CD8-positive, alpha-beta memory T cell (primary cell): Measurements from ENCODE around the gene CLASP1. TPM values are rescaled to one million over a fixed set of nuclear protein-coding genes. Genes with fewer than 3 reads are reported as not detected.

ENCODE experiments used
- CTCF ChIA-PET: fragments of 350-600 bp; sonication (Branson Sonifier 250); formaldehyde crosslinking; loops from one replicate; lab custom pipeline; 2021; ENCODE audit warnings: antibody characterized with exemption; lab: Charles Lee
- POLR2A ChIA-PET: fragments of 350-600 bp; sonication (Branson Sonifier 250); formaldehyde crosslinking; loops from one replicate; lab custom pipeline; 2021; ENCODE audit warnings: antibody characterized with exemption; lab: Charles Lee
- DNase-seq, 5 donors: peaks; one replicate each; pipeline versions ENCODE4 v3.0.0 to v3.0.0-alpha.2; 2020 to 2022; ENCODE audit warnings: mixed read lengths in 1 of 5
- H3K27ac ChIP-seq: one replicate; pipeline ENCODE4 v1.7.0; 2013; ENCODE audit warnings: low read depth, mild to moderate bottlenecking, low read length, moderate library complexity
- H3K27me3 ChIP-seq: 2 replicates; pipeline ENCODE4 v1.7.0; 2013; ENCODE audit warnings: low read length, mild to moderate bottlenecking; ENCODE audit not compliant: insufficient read depth, poor library complexity, severe bottlenecking
- H3K36me3 ChIP-seq: 2 replicates; pipeline ENCODE4 v1.7.0; 2013; ENCODE audit warnings: mild to moderate bottlenecking, low read length, moderate library complexity; ENCODE audit not compliant: insufficient read depth
- H3K4me1 ChIP-seq: 2 replicates; pipeline ENCODE4 v1.7.0; 2013; ENCODE audit warnings: mild to moderate bottlenecking, low read length, moderate library complexity; ENCODE audit not compliant: insufficient read depth
- H3K4me3 ChIP-seq: 2 replicates; pipeline ENCODE4 v1.7.0; 2013; ENCODE audit warnings: mild to moderate bottlenecking, low read length
- H3K9me3 ChIP-seq: 2 replicates; pipeline ENCODE4 v1.7.0; 2013; ENCODE audit warnings: mild to moderate bottlenecking, low read length
- H3K27ac Mint-ChIP-seq, 8 donors: one replicate each; pipeline ENCODE4 v1.8.0; 2020 to 2021; ENCODE audit warnings: mixed read lengths in 8 of 8, mild to moderate bottlenecking in 6 of 8, inconsistent platforms in 3 of 8, moderate library complexity in 3 of 8
- H3K27me3 Mint-ChIP-seq, 2 donors: one replicate each; pipeline ENCODE4 v1.8.0; 2020 to 2021; ENCODE audit warnings: mixed read lengths in 2 of 2, mild to moderate bottlenecking in 1 of 2, moderate library complexity in 1 of 2
- H3K36me3 Mint-ChIP-seq, 3 donors: one replicate each; pipeline ENCODE4 v1.8.0; 2020 to 2021; ENCODE audit warnings: mixed read lengths in 3 of 3, inconsistent platforms in 1 of 3, mild to moderate bottlenecking in 1 of 3
- H3K4me1 Mint-ChIP-seq, 3 donors: one replicate each; pipeline ENCODE4 v1.8.0; 2020 to 2021; ENCODE audit warnings: mixed read lengths in 3 of 3, inconsistent platforms in 1 of 3, mild to moderate bottlenecking in 1 of 3
- H3K4me3 Mint-ChIP-seq, 7 donors: one replicate each; pipeline ENCODE4 v1.8.0; 2020 to 2021; ENCODE audit warnings: mixed read lengths in 7 of 7, mild to moderate bottlenecking in 6 of 7, moderate library complexity in 4 of 7, inconsistent platforms in 2 of 7
- H3K9me3 Mint-ChIP-seq, 5 donors: one replicate each; pipeline ENCODE4 v1.8.0; 2020 to 2022; ENCODE audit warnings: mixed read lengths in 5 of 5, mild to moderate bottlenecking in 3 of 5, moderate library complexity in 2 of 5, inconsistent platforms in 1 of 5
- polyA plus RNA-seq: library from polyadenylated mRNA; unstranded; fragments of 300-500 nt; fragmentation: Illumina TruSeq; gene quantifications from one replicate; pipeline ENCODE4 v1.2.3, GENCODE V29; 2021
- total RNA-seq, 2 experiments: library from RNA; stranded (reverse); gene quantifications; one replicate each; pipeline ENCODE4 v1.2.3, GENCODE V29; 2021

The CLASP1 gene
- total and polyA plus RNA-seq, 3 experiments from 2014 or later: 22.2 to 66.0 (median 62.6) TPM

DNA sequence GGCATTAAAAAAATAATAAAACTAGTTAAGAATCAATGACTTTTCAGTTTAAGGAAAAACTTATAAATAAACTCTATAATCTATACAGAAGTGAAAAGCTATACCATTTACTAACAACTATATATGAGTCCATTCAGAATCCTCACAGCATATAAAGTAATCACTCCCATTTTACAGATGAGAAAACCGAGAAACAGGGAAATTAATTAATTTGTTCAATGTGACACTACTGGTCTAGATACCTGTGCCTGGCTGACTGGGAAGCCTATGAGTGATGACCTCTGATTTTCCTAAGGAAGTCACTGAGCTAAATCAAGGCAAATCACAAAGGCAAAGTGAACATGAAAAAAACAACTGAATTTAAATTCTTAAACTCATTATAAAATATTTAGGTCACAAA is 218.0 kb downstream of the CLASP1 start:
- no peaks in the 10 kb centered on the region for H3K4me1 Mint-ChIP-seq
- no peaks in the 10 kb centered on the region for H3K4me1 ChIP-seq
- peaks cover 12% of the 10 kb centered on the region for H3K36me3 ChIP-seq
- no peaks in the 10 kb centered on the region for H3K27me3 ChIP-seq
- H3K27ac Mint-ChIP-seq: no peak overlapping the region
- peaks cover 11 to 43% (median 15%) of the 10 kb centered on the region in 3 donors for H3K36me3 Mint-ChIP-seq
- ChIA-PET CTCF (interaction anchor here (0.8 kb wide), 1 partner anchor 17 kb away, joined by 3 read pairs; no protein-coding TSS in a partner anchor), POLR2A (no interaction called here)
- no peaks in the 10 kb centered on the region for H3K27me3 Mint-ChIP-seq
- H3K9me3 ChIP-seq: no peaks in the 10 kb centered on the region
- no peak overlapping the region for H3K4me3 Mint-ChIP-seq
- no peak overlapping the region for H3K27ac ChIP-seq
- H3K9me3 Mint-ChIP-seq: no peaks in the 10 kb centered on the region
- no peak overlapping the region for H3K4me3 ChIP-seq
- no peak for DNase-seq

DNA sequence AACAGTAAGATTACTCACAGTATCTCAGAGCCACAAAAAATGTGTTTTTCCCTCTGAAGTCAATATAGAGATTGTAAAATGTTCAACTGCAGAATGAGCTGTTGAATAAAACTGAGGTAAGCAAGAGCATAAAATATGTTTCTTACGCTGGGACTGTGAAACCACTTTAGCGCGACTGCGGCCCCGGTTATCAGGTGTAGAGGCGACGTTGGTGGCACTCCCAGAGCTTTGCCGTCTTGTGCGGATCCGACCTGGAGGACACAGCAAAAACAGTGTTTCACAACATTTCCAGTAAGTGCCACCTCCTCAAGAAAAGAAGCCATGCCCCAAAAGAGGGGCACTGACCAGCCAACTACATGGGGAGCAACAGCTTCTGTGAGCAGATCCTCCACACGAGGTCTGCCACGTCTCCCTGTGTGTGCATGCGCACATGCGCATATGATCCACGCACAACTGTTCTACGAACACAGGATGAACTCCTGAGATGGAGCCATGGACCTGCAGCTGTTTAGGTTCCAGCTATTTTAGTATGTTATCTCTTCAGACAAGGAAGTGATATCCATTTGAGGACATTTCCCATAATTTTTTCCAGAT is 219.2 kb downstream of the CLASP1 start:
- Histone ChIP-seq H3K4me3 (no peak overlapping the region), H3K9me3 (no peaks in the 10 kb centered on the region), H3K27me3 (no peaks in the 10 kb centered on the region), H3K27ac (no peak overlapping the region), H3K36me3 (peaks cover 13% of the 10 kb centered on the region), H3K4me1 (no peaks in the 10 kb centered on the region)
- peak overlapping the region in 1 of 8 donors; percentile 6 for H3K27ac Mint-ChIP-seq
- H3K4me1 Mint-ChIP-seq: no peaks in the 10 kb centered on the region
- H3K9me3 Mint-ChIP-seq: no peaks in the 10 kb centered on the region
- ChIA-PET POLR2A (no interaction called here), CTCF (no interaction called here)
- peaks cover 16 to 52% (median 18%) of the 10 kb centered on the region in 3 donors for H3K36me3 Mint-ChIP-seq
- no peak for DNase-seq
- H3K27me3 Mint-ChIP-seq: no peaks in the 10 kb centered on the region
- H3K4me3 Mint-ChIP-seq: no peak overlapping the region

DNA sequence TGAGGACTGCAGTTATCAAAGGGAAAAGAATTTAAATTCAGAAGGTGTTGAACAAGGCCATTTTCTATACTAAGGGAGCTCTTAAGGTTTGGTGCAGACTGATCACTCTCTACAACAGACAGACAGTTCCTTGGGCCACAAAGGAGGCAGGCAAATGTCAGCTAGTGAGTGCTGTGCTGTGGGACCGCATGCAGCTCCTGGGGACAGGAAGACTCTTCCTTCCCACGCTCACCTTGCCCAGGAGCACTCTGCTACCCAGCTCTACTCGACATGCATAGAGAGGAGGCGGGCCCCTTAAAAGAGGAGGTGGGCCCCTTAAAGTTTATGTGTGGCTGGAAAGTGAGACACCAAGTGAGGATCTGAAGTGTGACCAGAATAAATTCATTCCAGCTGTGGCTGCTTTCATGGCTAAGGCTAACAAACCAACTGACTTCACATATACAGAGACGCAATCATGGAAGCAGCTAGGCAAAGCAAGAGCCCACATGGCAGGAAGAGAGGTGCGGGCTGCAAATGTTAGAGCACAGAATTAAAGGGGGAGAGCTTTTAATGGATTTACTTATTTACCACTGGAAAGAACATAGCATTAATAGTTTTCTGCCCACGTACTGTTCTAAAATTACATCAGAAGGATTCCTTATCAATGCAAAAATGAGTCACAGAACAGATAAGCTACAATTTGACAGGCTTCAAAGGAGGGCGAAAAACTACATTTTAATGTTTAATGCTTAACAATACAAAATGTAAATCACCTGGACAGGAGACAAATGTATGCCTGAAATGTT is 220.0 kb downstream of the CLASP1 start:
- CTCF ChIA-PET: no interaction called here
- H3K4me3 Mint-ChIP-seq: no peak overlapping the region
- no peak overlapping the region for H3K27ac Mint-ChIP-seq
- Histone ChIP-seq H3K9me3 (no peaks in the 10 kb centered on the region), H3K27me3 (no peaks in the 10 kb centered on the region), H3K4me1 (no peaks in the 10 kb centered on the region), H3K36me3 (peaks cover 18% of the 10 kb centered on the region), H3K4me3 (no peak overlapping the region), H3K27ac (no peak overlapping the region)
- POLR2A ChIA-PET: no interaction called here
- H3K36me3 Mint-ChIP-seq: peaks cover 16 to 57% (median 18%) of the 10 kb centered on the region in 3 donors
- no peaks in the 10 kb centered on the region for H3K27me3 Mint-ChIP-seq
- H3K9me3 Mint-ChIP-seq: no peaks in the 10 kb centered on the region
- H3K4me1 Mint-ChIP-seq: no peaks in the 10 kb centered on the region
- no peak for DNase-seq

DNA sequence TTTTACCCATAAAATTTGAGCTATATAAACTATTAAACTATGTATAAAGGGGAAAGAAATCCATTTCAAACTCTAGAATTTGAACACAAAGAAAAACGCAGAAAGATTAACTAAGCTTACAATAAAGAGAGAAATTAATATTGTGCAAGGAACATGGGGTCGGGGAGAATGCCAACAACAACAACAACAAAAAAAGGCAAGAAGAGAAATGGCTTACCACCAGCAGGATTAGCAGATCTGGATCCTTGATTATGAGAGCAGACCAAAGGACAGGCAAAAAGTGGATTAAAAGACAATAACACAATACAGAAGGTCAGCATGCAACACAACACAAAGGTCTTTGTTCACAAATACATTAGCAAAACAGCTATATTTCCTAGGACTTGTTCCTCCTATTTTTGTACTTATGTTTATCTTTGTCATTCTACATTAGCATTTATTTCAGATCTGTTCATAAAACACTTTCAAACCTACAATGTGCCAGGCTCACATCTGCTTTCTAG is 222.0 kb downstream of the CLASP1 start:
- peak overlapping the region in 3 of 8 donors; percentile 3 to 20 (median 6) for H3K27ac Mint-ChIP-seq
- peaks cover 18% of the 10 kb centered on the region for H3K36me3 ChIP-seq
- CTCF ChIA-PET: interaction anchor here (0.9 kb wide), 1 partner anchor 291 kb away, joined by 3 read pairs; no protein-coding TSS in a partner anchor
- H3K4me1 Mint-ChIP-seq: peaks cover 0 to 3% (median 0%) of the 10 kb centered on the region in 3 donors
- no peaks in the 10 kb centered on the region for H3K27me3 ChIP-seq
- no peak for DNase-seq
- no peak overlapping the region for H3K4me3 Mint-ChIP-seq
- no peaks in the 10 kb centered on the region for H3K4me1 ChIP-seq
- H3K4me3 ChIP-seq: no peak overlapping the region
- no peaks in the 10 kb centered on the region for H3K9me3 Mint-ChIP-seq
- H3K27me3 Mint-ChIP-seq: no peaks in the 10 kb centered on the region
- H3K27ac ChIP-seq: no peak overlapping the region
- peaks cover 16 to 67% (median 20%) of the 10 kb centered on the region in 3 donors for H3K36me3 Mint-ChIP-seq
- POLR2A ChIA-PET: no interaction called here
- H3K9me3 ChIP-seq: no peaks in the 10 kb centered on the region

DNA sequence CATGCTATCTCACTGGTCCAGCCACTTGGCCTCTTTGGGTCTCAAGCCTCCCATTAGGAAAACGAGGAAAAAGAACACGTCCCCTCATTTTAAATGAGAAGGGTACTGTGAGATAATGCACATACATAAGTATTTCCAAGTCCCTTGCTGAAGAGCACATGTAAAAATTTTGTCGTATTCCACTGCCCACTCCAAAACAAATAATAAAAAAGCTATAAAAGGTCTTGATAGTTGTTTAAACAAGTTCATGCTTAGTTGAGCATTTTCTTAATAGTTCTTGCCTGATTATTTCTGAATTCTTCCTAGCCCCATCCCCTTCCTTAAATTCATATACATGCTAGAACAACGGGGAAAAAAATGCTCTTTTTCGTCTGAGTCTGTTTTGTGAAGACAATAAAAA is 228.8 kb downstream of the CLASP1 start:
- Mint-ChIP-seq H3K36me3 (peaks cover 0 to 72% (median 17%) of the 10 kb centered on the region in 3 donors), H3K4me1 (peaks cover 0 to 4% (median 3%) of the 10 kb centered on the region in 3 donors), H3K27ac (no peak overlapping the region), H3K9me3 (no peaks in the 10 kb centered on the region), H3K27me3 (no peaks in the 10 kb centered on the region), H3K4me3 (no peak overlapping the region)
- Histone ChIP-seq H3K36me3 (peaks cover 23% of the 10 kb centered on the region), H3K9me3 (no peaks in the 10 kb centered on the region), H3K4me1 (no peaks in the 10 kb centered on the region), H3K27me3 (no peaks in the 10 kb centered on the region), H3K27ac (no peak overlapping the region), H3K4me3 (no peak overlapping the region)
- POLR2A ChIA-PET: no interaction called here
- DNase-seq: no peak
- CTCF ChIA-PET: interaction anchor here (1.1 kb wide), 1 partner anchor 279 kb away, joined by 3 read pairs; no protein-coding TSS in a partner anchor

DNA sequence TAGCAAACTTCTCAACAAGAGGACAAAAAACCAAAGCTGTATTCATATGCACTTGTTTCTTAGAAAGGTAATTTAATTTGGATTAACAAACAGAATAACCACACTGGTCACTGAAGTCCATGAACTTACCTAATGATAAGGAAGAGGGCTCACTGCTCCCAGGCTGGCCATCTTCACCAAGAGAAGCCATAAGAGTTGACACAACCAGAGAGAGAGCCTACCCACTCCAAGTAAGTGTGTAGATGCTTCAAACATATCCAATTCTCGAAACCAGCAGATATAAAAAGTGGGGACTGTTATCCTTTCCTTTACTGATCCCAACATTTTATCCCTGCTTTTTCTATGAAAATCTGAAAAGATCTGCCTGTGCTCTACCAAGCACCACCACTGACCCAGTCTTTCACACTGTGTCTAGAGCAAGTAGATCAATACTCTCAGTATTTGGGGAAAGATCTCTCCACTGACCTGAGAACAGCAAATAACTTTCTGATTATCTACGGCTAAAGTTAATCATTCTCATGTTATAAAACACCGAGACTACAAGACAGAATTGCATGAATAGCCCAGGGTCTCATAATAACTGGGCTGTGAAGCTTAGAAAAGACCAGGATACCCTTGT is 230.1 kb downstream of the CLASP1 start:
- Histone ChIP-seq H3K27ac (no peak overlapping the region), H3K4me1 (no peaks in the 10 kb centered on the region), H3K27me3 (no peaks in the 10 kb centered on the region), H3K9me3 (no peaks in the 10 kb centered on the region), H3K36me3 (peaks cover 16% of the 10 kb centered on the region), H3K4me3 (no peak overlapping the region)
- Mint-ChIP-seq H3K4me1 (peaks cover 0 to 4% (median 3%) of the 10 kb centered on the region in 3 donors), H3K27ac (no peak overlapping the region), H3K9me3 (no peaks in the 10 kb centered on the region), H3K36me3 (peaks cover 0 to 72% (median 17%) of the 10 kb centered on the region in 3 donors), H3K4me3 (no peak overlapping the region), H3K27me3 (no peaks in the 10 kb centered on the region)
- DNase-seq: no peak
- ChIA-PET CTCF (no interaction called here), POLR2A (no interaction called here)

DNA sequence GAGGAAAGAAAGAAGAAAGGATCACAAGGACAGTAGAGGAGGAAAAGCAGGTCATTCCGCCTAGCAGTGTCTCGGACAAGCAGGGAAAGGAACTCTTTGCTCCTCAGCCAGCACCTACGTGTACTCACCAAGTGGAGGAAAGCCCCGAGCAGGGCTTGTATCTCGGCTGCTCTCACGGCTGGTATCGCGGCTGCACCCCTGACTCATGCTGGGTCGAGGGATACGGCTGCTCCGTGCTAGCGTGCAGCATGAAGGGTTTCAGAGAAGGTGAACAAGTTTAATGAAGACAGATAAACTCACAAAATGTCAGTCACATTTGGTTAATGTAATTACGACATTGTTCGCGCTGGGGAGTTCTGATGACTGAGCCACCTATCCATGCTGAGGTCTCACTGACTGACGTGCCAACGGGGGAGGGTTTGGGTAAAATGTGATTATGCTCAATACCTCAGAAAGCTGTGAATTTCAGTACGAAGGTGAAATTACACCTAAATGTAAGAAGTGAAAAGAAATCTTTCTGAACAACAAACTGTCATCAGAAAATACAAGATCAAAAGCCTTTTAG is 230.7 kb downstream of the CLASP1 start:
- Mint-ChIP-seq H3K9me3 (no peaks in the 10 kb centered on the region), H3K27me3 (no peaks in the 10 kb centered on the region), H3K27ac (no peak overlapping the region), H3K4me3 (no peak overlapping the region), H3K36me3 (peaks cover 0 to 72% (median 16%) of the 10 kb centered on the region in 3 donors), H3K4me1 (peaks cover 0 to 4% (median 0%) of the 10 kb centered on the region in 3 donors)
- no peak overlapping the region for H3K4me3 ChIP-seq
- no peaks in the 10 kb centered on the region for H3K9me3 ChIP-seq
- peaks cover 16% of the 10 kb centered on the region for H3K36me3 ChIP-seq
- no peak for DNase-seq
- ChIA-PET CTCF (no interaction called here), POLR2A (no interaction called here)
- H3K4me1 ChIP-seq: no peaks in the 10 kb centered on the region
- no peaks in the 10 kb centered on the region for H3K27me3 ChIP-seq
- H3K27ac ChIP-seq: no peak overlapping the region
